ENCODE results near the gene SERPINB1. TPM values are rescaled to one million over a fixed set of nuclear protein-coding genes. Genes with fewer than 3 reads are reported as not detected.
A peak's percentile ranks its signal among the peaks of the same experiment; 100 is the strongest.

Gene SERPINB1
- total RNA-seq, 1 experiment from 2014 or later: 28.0 TPM

- no peak for DNase-seq (ENCODE audit: low read depth in 1 of 2, low spot score in 2 of 2)
- no peak overlapping the region for H3K4me3 ChIP-seq
- H3K9me3 ChIP-seq (replicated peaks): no peaks in the 10 kb centered on the region
Observed at GRCh38 chr6:2848851-2849250, 7.2 kb upstream of the SERPINB1 start.

GRCh38 chr6:2845880-2846208 is 4.2 kb upstream of the SERPINB1 start:
- no peak for DNase-seq (ENCODE audit: low read depth in 1 of 2, low spot score in 2 of 2)
- Histone ChIP-seq H3K4me3 (no peak overlapping the region; the same call in 1 of the 2 replicates), H3K27me3 (replicated peaks) (no peaks in the 10 kb centered on the region), H3K36me3 (no peaks in the 10 kb centered on the region), H3K9me3 (replicated peaks) (no peaks in the 10 kb centered on the region), H3K27ac (peak overlapping the region; percentile 87), H3K4me1 (replicated peaks) (peaks cover 51% of the 10 kb centered on the region)

More at GRCh38 chr6:2848851-2849250, 7.2 kb upstream of the SERPINB1 start:
- Histone ChIP-seq H3K36me3 (no peaks in the 10 kb centered on the region), H3K4me1 (replicated peaks) (peaks cover 47% of the 10 kb centered on the region), H3K27me3 (replicated peaks) (no peaks in the 10 kb centered on the region), H3K27ac (no peak overlapping the region)

DNA sequence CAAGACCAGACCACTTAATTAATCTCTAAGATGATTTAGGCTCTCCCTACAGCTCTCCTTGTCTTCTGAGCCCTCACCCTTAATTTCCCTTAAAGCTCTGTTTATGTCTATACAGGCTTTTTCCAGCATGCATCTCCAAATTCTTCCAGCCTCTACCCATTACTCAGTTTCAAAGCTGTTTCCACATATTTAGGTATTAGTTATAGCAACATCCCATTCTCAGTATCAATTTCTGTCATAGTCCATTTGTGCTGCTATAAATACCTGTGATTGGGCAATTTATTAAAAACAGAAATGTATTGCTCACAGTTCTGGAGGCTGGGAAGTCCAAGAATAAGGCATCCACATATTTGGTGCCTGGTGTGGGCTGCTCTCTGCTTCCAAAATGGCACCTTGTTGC is 2.3 kb upstream of the SERPINB1 start:
- H3K9me3 ChIP-seq (replicated peaks): no peaks in the 10 kb centered on the region
- no peak overlapping the region for H3K4me3 ChIP-seq
- no peak overlapping the region for H3K27ac ChIP-seq
- no peaks in the 10 kb centered on the region for H3K27me3 ChIP-seq (replicated peaks)
- no peak for DNase-seq (ENCODE audit: low read depth in 1 of 2, low spot score in 2 of 2)
- peaks cover 59% of the 10 kb centered on the region for H3K4me1 ChIP-seq (replicated peaks)
- peaks cover 9% of the 10 kb centered on the region for H3K36me3 ChIP-seq

DNA sequence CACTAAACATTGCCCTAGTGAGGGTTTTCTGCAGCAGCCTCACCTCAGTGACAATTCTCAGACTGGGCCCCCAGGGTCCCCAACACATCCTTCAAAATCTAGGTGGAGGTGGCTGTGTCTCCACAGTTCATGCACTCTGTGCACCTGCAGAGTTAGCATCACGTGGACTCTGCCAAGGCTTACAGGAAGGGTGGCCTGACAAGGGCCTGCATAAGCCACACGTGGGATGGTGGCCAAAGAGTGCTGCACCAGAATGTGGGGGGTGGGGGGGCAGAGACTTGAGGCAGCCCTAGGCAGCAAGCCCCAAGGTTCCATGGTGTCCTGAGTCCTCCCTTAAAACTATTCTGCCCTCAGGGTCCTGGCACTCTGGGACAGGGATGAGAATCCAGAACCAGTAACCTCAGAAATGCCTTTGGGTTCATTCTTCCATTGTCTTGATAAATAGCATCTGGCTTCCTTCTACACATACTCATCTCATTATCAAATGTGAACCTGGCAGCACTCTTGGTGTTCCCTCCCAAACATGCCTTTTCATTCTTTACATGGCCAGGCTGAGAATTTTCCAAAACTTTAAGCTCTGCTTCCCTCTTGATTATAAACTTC is 1.6 kb upstream of the SERPINB1 start:
- peak in 1 of 2 experiments; percentile 42 for DNase-seq (ENCODE audit: low read depth in 1 of 2, low spot score in 2 of 2)
- Histone ChIP-seq H3K9me3 (replicated peaks) (no peaks in the 10 kb centered on the region), H3K27me3 (replicated peaks) (no peaks in the 10 kb centered on the region), H3K36me3 (peaks cover 13% of the 10 kb centered on the region), H3K27ac (no peak overlapping the region), H3K4me1 (replicated peaks) (peaks cover 60% of the 10 kb centered on the region), H3K4me3 (no peak overlapping the region)

DNA sequence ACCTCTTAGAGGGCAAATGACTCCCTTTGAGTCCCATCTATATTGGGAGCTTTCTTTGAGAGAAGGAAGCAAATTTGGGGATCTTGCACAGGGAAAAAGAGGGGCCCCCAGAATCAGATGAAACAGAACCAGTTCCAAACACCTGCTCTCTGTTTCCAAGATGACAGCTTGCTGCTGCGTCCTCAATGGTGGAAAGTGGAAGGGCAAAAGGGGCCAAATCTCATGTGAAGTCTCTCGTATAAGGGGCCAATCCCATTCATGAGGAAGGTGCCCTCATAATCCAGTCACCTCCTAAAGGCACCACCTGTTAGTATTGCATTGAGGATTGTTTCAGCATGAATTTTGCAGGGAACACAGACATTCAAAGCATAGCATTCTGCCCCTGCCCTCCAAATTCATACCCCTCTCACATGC is 483 bp upstream of the SERPINB1 start:
- Histone ChIP-seq H3K9me3 (replicated peaks) (no peaks in the 10 kb centered on the region), H3K36me3 (peaks cover 22% of the 10 kb centered on the region), H3K4me3 (peak overlapping the region; percentile 45), H3K4me1 (replicated peaks) (peaks cover 49% of the 10 kb centered on the region), H3K27me3 (replicated peaks) (no peaks in the 10 kb centered on the region), H3K27ac (peak overlapping the region; percentile 85)
- DNase-seq (ENCODE audit: low read depth in 1 of 2, low spot score in 2 of 2): no peak

DNA sequence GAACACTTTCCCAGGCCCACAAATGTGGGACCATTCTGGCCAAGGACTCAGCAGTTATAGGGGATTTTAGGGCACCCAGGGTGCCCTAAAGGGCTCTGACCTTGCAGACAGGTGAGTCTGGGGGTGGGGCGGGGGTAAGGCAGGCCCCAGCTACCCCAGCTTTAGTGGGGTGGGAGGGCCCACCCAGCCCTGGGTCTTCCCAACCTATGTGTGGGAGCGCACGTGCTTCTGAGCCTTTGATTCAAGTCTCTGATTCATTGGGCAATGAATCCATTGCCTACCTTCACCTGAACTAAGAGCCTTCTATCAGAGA is 958 bp downstream of the SERPINB1 start:
- no peaks in the 10 kb centered on the region for H3K9me3 ChIP-seq (replicated peaks)
- H3K4me1 ChIP-seq (replicated peaks): peaks cover 40% of the 10 kb centered on the region
- no peaks in the 10 kb centered on the region for H3K27me3 ChIP-seq (replicated peaks)
- H3K27ac ChIP-seq: peak overlapping the region; percentile 85
- H3K36me3 ChIP-seq: peaks cover 35% of the 10 kb centered on the region
- peak overlapping the region; percentile 45 for H3K4me3 ChIP-seq
- no peak for DNase-seq (ENCODE audit: low read depth in 1 of 2, low spot score in 2 of 2)

- H3K9me3 ChIP-seq (replicated peaks): no peaks in the 10 kb centered on the region
- H3K36me3 ChIP-seq: peaks cover 40% of the 10 kb centered on the region
- no peaks in the 10 kb centered on the region for H3K27me3 ChIP-seq (replicated peaks)
- H3K4me1 ChIP-seq (replicated peaks): peaks cover 40% of the 10 kb centered on the region
- DNase-seq (ENCODE audit: low read depth in 1 of 2, low spot score in 2 of 2): no peak
- H3K4me3 ChIP-seq: no peak overlapping the region
- H3K27ac ChIP-seq: no peak overlapping the region; the same call in 1 of the 2 replicates
Observed at GRCh38 chr6:2839982-2840748, 1.5 kb downstream of the SERPINB1 start.

DNA sequence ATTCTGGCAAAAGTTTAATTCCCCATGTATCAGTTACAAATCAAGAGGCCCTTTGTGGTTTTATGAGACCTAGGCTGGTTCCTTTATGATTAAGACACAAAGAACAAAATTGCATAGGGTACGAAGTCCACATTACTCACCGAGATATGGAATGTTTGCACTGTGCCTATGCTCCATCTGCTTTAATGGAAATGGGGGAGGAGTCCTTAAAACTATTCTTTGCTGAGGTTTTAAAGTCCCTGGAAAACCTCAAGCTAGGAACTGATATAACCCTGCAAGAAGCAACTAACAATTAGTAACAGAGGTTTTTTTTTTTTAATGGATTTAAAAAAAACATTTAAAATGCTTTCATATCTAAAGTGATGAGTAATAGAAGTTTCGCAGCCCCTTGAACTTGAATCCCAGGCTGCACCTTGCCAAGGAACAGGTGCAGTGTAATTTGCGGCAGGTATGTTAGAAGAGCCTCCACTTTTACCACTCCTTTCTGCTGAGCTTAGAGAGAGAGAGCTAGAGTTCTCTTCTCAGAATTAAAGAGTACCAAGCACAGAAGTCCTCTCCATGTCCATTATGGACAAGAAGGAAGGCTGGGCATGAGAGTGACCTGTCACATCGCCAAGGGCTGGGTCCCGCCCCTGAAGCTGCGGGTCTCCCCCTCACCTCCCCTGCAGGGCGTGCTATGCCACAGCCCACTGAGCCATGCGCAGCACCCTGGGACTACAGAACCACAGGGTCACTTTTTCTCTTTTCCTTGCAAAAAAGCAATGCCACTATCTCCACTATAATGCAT is 2.3 kb downstream of the SERPINB1 start:
- Histone ChIP-seq H3K27me3 (replicated peaks) (no peaks in the 10 kb centered on the region), H3K9me3 (replicated peaks) (no peaks in the 10 kb centered on the region), H3K36me3 (peaks cover 48% of the 10 kb centered on the region), H3K4me3 (no peak overlapping the region), H3K4me1 (replicated peaks) (peaks cover 40% of the 10 kb centered on the region), H3K27ac (no peak overlapping the region)
- no peak for DNase-seq (ENCODE audit: low read depth in 1 of 2, low spot score in 2 of 2)

DNA sequence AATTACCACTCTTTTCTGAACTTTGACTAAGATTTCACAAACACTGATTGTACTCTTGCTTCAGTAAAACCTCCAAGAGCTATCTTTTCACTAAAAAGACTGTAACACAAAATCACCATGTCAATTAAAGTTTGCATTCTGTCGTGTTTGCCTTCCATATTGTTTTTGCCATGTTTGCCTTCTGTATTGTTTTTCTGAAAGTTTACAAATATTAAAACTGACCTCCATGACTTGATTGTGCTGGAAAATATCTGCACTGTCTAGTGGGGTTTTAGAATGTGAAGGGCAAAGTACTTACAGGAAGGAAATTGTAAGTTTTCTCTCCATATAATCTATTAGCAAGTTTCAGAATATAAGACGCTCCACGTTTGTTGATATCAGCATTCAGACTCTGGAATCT is 3.4 kb downstream of the SERPINB1 start:
- Histone ChIP-seq H3K27ac (no peak overlapping the region), H3K36me3 (peaks cover 59% of the 10 kb centered on the region), H3K4me1 (replicated peaks) (peaks cover 34% of the 10 kb centered on the region), H3K9me3 (replicated peaks) (no peaks in the 10 kb centered on the region), H3K4me3 (no peak overlapping the region), H3K27me3 (replicated peaks) (no peaks in the 10 kb centered on the region)
- DNase-seq (ENCODE audit: low read depth in 1 of 2, low spot score in 2 of 2): no peak

GRCh38 chr6:2834262-2834661 is 7.4 kb downstream of the SERPINB1 start:
- no peak for DNase-seq (ENCODE audit: low read depth in 1 of 2, low spot score in 2 of 2)
- Histone ChIP-seq H3K27ac (no peak overlapping the region), H3K27me3 (replicated peaks) (no peaks in the 10 kb centered on the region), H3K9me3 (replicated peaks) (no peaks in the 10 kb centered on the region), H3K4me1 (replicated peaks) (peaks cover 6% of the 10 kb centered on the region), H3K36me3 (peaks cover 60% of the 10 kb centered on the region), H3K4me3 (no peak overlapping the region)

DNA sequence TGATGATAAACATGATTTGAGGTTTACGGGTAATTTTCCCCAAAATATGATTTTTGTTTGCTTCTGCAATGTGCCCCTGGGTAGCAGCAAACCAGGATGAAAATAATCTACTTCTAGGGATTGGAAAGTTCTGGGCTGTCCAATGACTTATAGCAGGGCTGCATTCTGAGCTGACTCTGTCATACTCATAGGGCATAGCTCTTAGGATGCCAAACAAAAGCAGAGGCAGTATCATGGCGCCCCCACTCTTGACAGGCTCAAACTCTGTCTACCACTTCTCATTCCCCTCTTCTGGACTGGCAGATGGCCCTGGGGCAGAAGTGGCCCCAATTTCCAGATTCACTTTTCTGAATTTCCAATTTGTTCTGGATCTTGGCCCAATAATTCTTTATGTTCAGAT is 10.3 kb downstream of the SERPINB1 start:
- Histone ChIP-seq H3K4me1 (replicated peaks) (no peaks in the 10 kb centered on the region), H3K4me3 (no peak overlapping the region), H3K27me3 (replicated peaks) (no peaks in the 10 kb centered on the region), H3K36me3 (peaks cover 41% of the 10 kb centered on the region), H3K9me3 (replicated peaks) (no peaks in the 10 kb centered on the region), H3K27ac (no peak overlapping the region)
- DNase-seq (ENCODE audit: low read depth in 1 of 2, low spot score in 2 of 2): no peak

DNA sequence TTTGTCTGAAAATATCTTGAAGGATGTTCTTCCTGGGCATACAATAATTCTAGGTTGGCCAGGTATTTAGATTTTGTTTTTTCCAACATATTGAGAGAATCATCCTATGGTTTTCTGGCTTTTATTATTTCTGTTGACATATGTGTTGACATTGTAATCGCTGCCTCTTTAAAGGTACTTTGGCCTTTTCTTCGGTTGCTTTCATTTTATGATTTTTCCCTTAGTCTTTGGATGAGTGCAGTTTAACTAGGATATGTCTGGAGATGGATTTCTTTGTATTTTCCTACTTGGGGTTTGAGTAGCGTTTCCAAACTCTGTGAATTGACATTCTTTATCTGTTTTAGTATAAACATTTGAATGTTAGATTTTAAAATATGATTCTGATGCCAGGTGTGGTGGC is 11.5 kb downstream of the SERPINB1 start:
- Histone ChIP-seq H3K36me3 (peaks cover 29% of the 10 kb centered on the region), H3K27ac (no peak overlapping the region), H3K9me3 (replicated peaks) (no peaks in the 10 kb centered on the region), H3K4me3 (no peak overlapping the region), H3K4me1 (replicated peaks) (no peaks in the 10 kb centered on the region), H3K27me3 (replicated peaks) (no peaks in the 10 kb centered on the region)
- no peak for DNase-seq (ENCODE audit: low read depth in 1 of 2, low spot score in 2 of 2)

GRCh38 chr6:2829253-2829652 is 12.4 kb downstream of the SERPINB1 start:
- Histone ChIP-seq H3K27ac (no peak overlapping the region), H3K9me3 (replicated peaks) (no peaks in the 10 kb centered on the region), H3K4me1 (replicated peaks) (no peaks in the 10 kb centered on the region), H3K27me3 (replicated peaks) (no peaks in the 10 kb centered on the region), H3K36me3 (peaks cover 19% of the 10 kb centered on the region), H3K4me3 (no peak overlapping the region)
- no peak for DNase-seq (ENCODE audit: low read depth in 1 of 2, low spot score in 2 of 2)

GRCh38 chr6:2828629-2829028 is 13.0 kb downstream of the SERPINB1 start:
- Histone ChIP-seq H3K36me3 (peaks cover 13% of the 10 kb centered on the region), H3K27me3 (replicated peaks) (no peaks in the 10 kb centered on the region), H3K27ac (no peak overlapping the region), H3K4me3 (no peak overlapping the region), H3K9me3 (replicated peaks) (no peaks in the 10 kb centered on the region), H3K4me1 (replicated peaks) (no peaks in the 10 kb centered on the region)
- no peak for DNase-seq (ENCODE audit: low read depth in 1 of 2, low spot score in 2 of 2)

Measured in SJSA1 (cell line).